Transverse colon (tissue), 3 donors: ENCODE measurements around the gene CMTM4.

Experiments used
- CTCF ChIP-seq, 5 experiments: fragments of 200-600 bp in 3 of 5; fragments of 450-650 bp in 2 of 5; sonication (generic) in 3 of 5; IDR thresholded peaks; 1 replicate in 2 of 5; 2 replicates in 3 of 5; pipeline ENCODE4 v1.5.1; 2016 to 2017; ENCODE audit warnings: antibody characterized with exemption in 5 of 5, inconsistent platforms in 3 of 5, mild to moderate bottlenecking in 2 of 5, moderate library complexity in 1 of 5
- EP300 ChIP-seq: sonication (generic); formaldehyde crosslinking; IDR thresholded peaks from one replicate; pipeline ENCODE4 v1.6.1; 2017; ENCODE audit warnings: antibody characterized with exemption, low read depth
- POLR2A ChIP-seq: fragments of 450-650 bp; IDR thresholded peaks from one replicate; pipeline ENCODE4 v1.6.1; 2016; ENCODE audit warnings: antibody characterized with exemption, mild to moderate bottlenecking, moderate library complexity

GRCh38 chr16:66717112-66717675 lies 20.7 kb upstream of the CMTM4 start:
- TF ChIP-seq POLR2A: no peak
- TF ChIP-seq CTCF (IDR thresholded peaks at IDR 0.05): peak; percentile 30 to 67 (median 58)
- no peak for TF ChIP-seq EP300
